K562 (cell line): ENCODE measurements around the gene DDX41. TPM values are rescaled to one million over a fixed set of nuclear protein-coding genes. Genes with fewer than 3 reads are reported as not detected.

ENCODE experiments used
- BRF1 ChIP-seq: IDR thresholded peaks from 3 replicates; pipeline ENCODE4 v1.6.1; 2011; ENCODE audit warnings: borderline replicate concordance, mild to moderate bottlenecking; ENCODE audit not compliant: insufficient read length; ENCODE audit errors: extremely low read depth
- CBX1 ChIP-seq: sonication (generic); IDR thresholded peaks from 2 replicates; pipeline ENCODE4 v1.6.1; 2016; ENCODE audit warnings: antibody characterized with exemption, low read depth, mild to moderate bottlenecking
- CBX2 ChIP-seq: fragments of 200-600 bp; sonication (generic); IDR thresholded peaks from one replicate; pipeline ENCODE4 v1.6.1; 2012; ENCODE audit warnings: mild to moderate bottlenecking, low read length, inconsistent platforms; ENCODE audit not compliant: insufficient read depth, poor library complexity, severe bottlenecking
- CCNT2 ChIP-seq: IDR thresholded peaks from 2 replicates; pipeline ENCODE4 v1.6.1; 2011; ENCODE audit warnings: borderline replicate concordance, low read depth, mild to moderate bottlenecking, moderate library complexity, mixed read lengths, low read length; ENCODE audit not compliant: insufficient read length; ENCODE audit errors: extremely low read depth
- JUNB ChIP-seq: fragments of 450-650 bp; formaldehyde crosslinking; conservative IDR thresholded peaks from 2 replicates; pipeline ENCODE4 v1.4.0; 2020; ENCODE audit warnings: mild to moderate bottlenecking
- NFXL1 ChIP-seq: fragments of 450-650 bp; formaldehyde crosslinking; IDR thresholded peaks from 2 replicates; pipeline ENCODE4 v1.4.0; 2021; ENCODE audit warnings: mild to moderate bottlenecking
- POLR2AphosphoS5 ChIP-seq: IDR thresholded peaks from 2 replicates; pipeline ENCODE4 v1.6.1; 2011; ENCODE audit warnings: mild to moderate bottlenecking, low read depth, low read length, moderate library complexity; ENCODE audit not compliant: control insufficient read depth, insufficient read depth
- PRPF4 ChIP-seq: fragments of 200-400 bp; formaldehyde crosslinking; IDR thresholded peaks from one replicate; pipeline ENCODE4 v1.6.1; 2017; ENCODE audit warnings: low read length, low read depth, mild to moderate bottlenecking; ENCODE audit not compliant: insufficient read depth, poor library complexity, severe bottlenecking
- ZNF431 ChIP-seq: sonication (generic); formaldehyde crosslinking; IDR thresholded peaks from 2 replicates; pipeline ENCODE4 v1.8.0; 2022; ENCODE audit warnings: mild to moderate bottlenecking, missing genetic modification reagents
- polyA plus RNA-seq, 8 experiments: library from polyadenylated mRNA; depleted of rRNA in 4 of 8; stranded (reverse) in 5 of 8; unstranded in 3 of 8; fragments of >200 nt; fragmentation: Nextera tagmentation in 2 of 8; fragmentation: Illumina TruSeq in 1 of 8; extraction: Ambion mirVana in 2 of 8; extraction: Trizol in 1 of 8; gene quantifications; 2 replicates each; pipeline versions ENCODE4 v1.2.1 to v1.2.3, GENCODE V29; 2011 to 2014; ENCODE audit warnings: inconsistent platforms in 1 of 8, missing spikeins in 1 of 8
- total RNA-seq, 7 experiments: library from RNA; depleted of rRNA in 6 of 7; stranded (reverse); fragments of >200 nt in 6 of 7; fragmentation: Illumina TruSeq in 2 of 7; extraction: Trizol in 2 of 7; gene quantifications; 2 replicates each; pipeline versions ENCODE4 v1.2.1 to v1.2.3, GENCODE V29; 2011 to 2021; ENCODE audit warnings: low replicate concordance in 1 of 7
- TF ChIP-seq, protein P1 (sequence below): fragments of 450-650 bp; IDR thresholded peaks from 2 replicates; pipeline ENCODE4 v1.6.1; 2018; ENCODE audit not compliant: partially characterized antibody
- TF ChIP-seq, protein P2 (sequence below): sonication (generic); formaldehyde crosslinking; IDR thresholded peaks from 2 replicates; pipeline ENCODE4 v1.8.1; 2023; ENCODE audit warnings: mild to moderate bottlenecking, missing genetic modification reagents

The DDX41 gene
- total and polyA plus RNA-seq, 9 of the 15 experiments (the other 6 are each of a cell fraction or from before 2014, with no cell fraction given) = 38.2 to 284 (median 116) TPM

DNA sequence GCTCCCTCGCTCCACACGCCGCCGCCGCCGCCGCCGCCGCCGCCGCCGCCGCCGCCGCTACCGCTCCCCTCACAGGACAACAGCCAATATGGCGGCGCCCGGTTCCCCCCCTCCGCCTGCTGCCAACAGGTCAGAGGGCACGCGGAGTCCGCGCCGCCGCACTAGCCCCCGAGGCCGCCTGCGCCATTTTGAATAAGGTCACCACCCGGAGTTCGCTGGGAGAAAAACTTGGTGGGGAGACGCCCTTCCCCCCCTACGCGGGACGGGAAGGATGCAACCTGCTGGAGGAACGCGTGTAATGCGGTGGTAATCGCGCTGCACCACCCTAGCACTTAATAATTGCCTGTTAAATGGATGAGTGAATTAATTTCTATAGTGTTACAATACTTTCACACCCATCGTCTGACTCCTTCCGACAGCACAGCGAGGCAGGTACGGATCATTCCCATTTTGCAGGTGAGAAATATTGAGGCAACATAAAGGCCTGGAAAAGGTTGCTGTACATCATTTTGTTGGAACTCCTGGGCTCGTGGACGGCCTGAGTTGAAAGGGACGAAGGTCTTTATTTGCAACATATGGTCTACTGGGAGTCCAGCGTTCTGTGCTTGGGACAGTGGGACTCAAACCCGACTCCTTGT, 37.8 kb upstream of the DDX41 start, which contains the start of gene FAM193B (continued):
- TF ChIP-seq POLR2AphosphoS5 = 0 out of 2 replicates have a peak, but pooled peaks have one; percentile 18
- TF ChIP-seq, protein P1, sequence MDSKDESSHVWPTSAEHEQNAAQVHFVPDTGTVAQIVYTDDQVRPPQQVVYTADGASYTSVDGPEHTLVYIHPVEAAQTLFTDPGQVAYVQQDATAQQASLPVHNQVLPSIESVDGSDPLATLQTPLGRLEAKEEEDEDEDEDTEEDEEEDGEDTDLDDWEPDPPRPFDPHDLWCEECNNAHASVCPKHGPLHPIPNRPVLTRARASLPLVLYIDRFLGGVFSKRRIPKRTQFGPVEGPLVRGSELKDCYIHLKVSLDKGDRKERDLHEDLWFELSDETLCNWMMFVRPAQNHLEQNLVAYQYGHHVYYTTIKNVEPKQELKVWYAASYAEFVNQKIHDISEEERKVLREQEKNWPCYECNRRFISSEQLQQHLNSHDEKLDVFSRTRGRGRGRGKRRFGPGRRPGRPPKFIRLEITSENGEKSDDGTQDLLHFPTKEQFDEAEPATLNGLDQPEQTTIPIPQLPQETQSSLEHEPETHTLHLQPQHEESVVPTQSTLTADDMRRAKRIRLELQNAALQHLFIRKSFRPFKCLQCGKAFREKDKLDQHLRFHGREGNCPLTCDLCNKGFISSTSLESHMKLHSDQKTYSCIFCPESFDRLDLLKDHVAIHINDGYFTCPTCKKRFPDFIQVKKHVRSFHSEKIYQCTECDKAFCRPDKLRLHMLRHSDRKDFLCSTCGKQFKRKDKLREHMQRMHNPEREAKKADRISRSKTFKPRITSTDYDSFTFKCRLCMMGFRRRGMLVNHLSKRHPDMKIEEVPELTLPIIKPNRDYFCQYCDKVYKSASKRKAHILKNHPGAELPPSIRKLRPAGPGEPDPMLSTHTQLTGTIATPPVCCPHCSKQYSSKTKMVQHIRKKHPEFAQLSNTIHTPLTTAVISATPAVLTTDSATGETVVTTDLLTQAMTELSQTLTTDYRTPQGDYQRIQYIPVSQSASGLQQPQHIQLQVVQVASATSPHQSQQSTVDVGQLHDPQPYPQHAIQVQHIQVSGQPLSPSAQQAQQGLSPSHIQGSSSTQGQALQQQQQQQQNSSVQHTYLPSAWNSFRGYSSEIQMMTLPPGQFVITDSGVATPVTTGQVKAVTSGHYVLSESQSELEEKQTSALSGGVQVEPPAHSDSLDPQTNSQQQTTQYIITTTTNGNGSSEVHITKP = peak; percentile 76
- TF ChIP-seq CCNT2 = no peak
- no peak for TF ChIP-seq NFXL1 (CRISPR knock-in tag)
- no peak for TF ChIP-seq ZNF431 (CRISPR knock-in tag)
- no peak for TF ChIP-seq BRF1
- no peak for TF ChIP-seq CBX2
- TF ChIP-seq PRPF4 = no peak
- TF ChIP-seq JUNB (CRISPR knock-in tag) = no peak
- TF ChIP-seq, protein P2, sequence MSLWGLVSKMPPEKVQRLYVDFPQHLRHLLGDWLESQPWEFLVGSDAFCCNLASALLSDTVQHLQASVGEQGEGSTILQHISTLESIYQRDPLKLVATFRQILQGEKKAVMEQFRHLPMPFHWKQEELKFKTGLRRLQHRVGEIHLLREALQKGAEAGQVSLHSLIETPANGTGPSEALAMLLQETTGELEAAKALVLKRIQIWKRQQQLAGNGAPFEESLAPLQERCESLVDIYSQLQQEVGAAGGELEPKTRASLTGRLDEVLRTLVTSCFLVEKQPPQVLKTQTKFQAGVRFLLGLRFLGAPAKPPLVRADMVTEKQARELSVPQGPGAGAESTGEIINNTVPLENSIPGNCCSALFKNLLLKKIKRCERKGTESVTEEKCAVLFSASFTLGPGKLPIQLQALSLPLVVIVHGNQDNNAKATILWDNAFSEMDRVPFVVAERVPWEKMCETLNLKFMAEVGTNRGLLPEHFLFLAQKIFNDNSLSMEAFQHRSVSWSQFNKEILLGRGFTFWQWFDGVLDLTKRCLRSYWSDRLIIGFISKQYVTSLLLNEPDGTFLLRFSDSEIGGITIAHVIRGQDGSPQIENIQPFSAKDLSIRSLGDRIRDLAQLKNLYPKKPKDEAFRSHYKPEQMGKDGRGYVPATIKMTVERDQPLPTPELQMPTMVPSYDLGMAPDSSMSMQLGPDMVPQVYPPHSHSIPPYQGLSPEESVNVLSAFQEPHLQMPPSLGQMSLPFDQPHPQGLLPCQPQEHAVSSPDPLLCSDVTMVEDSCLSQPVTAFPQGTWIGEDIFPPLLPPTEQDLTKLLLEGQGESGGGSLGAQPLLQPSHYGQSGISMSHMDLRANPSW (CRISPR knock-in tag) = no peak
- no peak; the same call in 1 of the 2 replicates for TF ChIP-seq CBX1
